ENCODE data around the gene SPATA3.
"Not testable (repeated sequence)": the region's sequence is repeated elsewhere in the genome, so short reads cannot be mapped to it uniquely, and the experiment has no call there.

Gene SPATA3

GRCh38 chr2:230968314-230968713 is 27.6 kb upstream of the SPATA3 start:
- not testable (repeated sequence) for DNase-seq (ENCODE audit: low read depth in 2 of 2)

- DNase-seq (ENCODE audit: low read depth in 2 of 2), result no peak
Measured at GRCh38 chr2:230968921-230969658, 26.8 kb upstream of the SPATA3 start.

DNA sequence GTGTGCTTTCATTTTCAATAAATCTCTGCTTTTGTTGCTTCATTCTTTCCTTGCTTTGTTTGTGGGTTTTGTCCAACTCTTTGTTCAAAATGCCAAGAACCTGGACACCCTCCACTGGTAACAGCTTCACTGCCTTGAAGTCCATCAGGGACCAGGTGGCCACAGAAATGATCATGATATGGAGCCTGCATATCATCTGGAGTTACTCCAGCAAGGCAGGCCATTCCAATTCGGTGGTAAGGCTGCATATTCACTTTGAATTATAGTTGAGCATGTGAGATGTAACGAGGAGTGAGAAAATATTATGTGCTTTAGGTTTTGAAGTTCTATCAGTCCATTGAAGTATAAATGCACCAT is 26.3 kb upstream of the SPATA3 start:
- no peak for DNase-seq (ENCODE audit: low read depth in 2 of 2)

DNA sequence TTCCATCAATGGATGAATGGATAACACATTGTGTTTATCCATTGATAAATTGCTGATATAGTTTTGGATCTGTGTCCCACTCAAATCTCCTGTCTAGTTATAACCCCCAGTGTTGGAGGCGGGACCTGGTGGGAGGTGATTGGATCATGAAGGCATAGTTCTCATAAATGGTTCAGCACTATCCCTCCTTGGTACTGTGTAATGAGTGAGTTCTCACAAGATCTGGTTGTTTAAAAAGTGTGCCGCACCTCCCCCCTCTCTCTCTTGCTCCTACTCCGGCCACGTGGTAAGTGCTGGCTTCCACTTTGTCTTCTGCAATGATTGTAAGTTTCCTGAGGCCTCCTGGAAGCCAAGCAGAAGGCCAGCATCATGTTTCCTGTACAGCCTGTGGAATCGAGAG is 23.9 kb upstream of the SPATA3 start:
- no peak for DNase-seq (ENCODE audit: low read depth in 2 of 2)

- DNase-seq (ENCODE audit: low read depth in 2 of 2), result peak; percentile 54 to 57
Measured at GRCh38 chr2:230974096-230974913, 21.6 kb upstream of the SPATA3 start.

DNA sequence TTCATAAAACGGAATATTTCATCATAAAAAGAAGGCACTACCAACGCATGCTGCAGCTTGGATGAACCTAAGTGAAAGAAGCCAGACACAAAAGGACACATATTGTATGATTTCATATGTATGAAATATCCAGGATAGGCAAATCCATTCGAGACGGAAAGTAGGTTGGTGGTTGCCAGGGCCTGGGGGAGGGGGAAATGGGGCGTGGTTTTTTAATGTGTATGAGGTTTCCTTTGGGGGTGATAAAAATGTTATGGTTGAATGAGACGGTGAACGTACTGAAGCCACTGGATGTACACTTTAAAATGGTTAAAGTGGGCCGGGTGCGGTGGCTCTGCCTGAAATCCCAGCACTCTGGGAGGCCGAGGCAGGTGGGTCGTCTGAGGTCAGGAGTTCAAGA is 20.0 kb upstream of the SPATA3 start:
- no peak for DNase-seq (ENCODE audit: low read depth in 2 of 2)

- no peak for DNase-seq (ENCODE audit: low read depth in 2 of 2)
Measured at GRCh38 chr2:230976671-230977171, 19.2 kb upstream of the SPATA3 start.

GRCh38 chr2:230980468-230980867 is 15.5 kb upstream of the SPATA3 start:
- no peak for DNase-seq (ENCODE audit: low read depth in 2 of 2)

DNA sequence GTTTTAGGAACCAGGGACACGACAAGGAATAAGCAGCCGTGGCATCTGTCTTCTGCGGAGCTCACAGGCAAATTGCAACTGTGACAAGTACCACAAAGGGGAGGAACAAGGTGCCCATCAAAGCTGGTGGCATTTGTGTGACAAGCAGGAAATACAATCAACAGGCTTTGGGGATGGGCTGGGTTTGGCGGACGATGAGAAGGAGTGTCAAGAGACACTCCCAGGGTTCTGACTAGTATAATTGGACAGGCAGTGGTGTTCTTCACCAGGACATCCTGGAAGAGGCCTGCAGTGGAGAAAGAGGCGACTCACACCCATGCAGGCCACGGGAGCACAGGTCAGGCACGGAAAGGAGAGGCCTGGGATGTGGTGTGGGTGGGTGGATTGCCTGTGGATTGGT is 14.2 kb upstream of the SPATA3 start:
- no peak for DNase-seq (ENCODE audit: low read depth in 2 of 2)

DNA sequence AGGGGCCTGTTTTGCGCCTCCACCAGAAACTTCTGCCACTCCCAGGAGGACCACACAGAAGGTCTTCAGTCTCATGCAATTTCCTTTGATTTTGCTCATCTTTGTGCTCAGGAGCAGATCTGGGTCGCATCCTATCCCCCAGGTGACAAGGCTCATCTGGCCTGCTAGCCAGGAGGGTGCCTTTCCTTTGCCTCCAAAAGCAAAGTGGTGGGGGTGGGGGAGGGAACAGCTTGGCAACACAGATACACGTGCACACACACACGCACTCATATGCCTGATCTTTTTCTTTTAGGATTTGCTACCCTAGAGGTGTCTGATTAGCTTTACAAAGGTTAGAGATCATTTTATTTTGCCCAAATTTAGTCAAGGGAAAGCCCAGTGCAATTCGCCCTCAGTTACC is 13.8 kb upstream of the SPATA3 start:
- no peak for DNase-seq (ENCODE audit: low read depth in 2 of 2)

DNA sequence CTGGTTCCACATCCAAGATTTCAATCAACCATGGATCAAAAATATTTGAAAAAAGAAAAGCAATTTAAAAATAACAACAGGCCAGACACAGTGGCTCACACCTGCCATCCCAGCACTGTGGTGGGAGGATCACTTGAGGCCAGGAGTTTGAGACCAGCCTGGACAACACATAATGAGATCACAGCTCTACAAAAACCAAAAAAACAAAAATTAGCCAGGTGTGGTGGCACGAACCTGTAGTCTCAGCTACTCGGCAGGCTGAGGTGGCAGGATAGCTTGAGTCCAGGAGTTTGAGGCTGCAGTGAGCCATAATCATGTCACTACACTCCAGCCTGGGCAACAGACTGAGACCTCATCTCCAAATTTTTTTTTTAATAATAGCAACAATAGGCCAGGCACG is 13.4 kb upstream of the SPATA3 start:
- DNase-seq (ENCODE audit: low read depth in 2 of 2), result no peak

GRCh38 chr2:230983566-230983965 is 12.4 kb upstream of the SPATA3 start:
- DNase-seq (ENCODE audit: low read depth in 2 of 2), result no peak

- DNase-seq (ENCODE audit: low read depth in 2 of 2), result peak; percentile 36 to 37
Measured at GRCh38 chr2:230984393-230985220, 11.3 kb upstream of the SPATA3 start.

GRCh38 chr2:230985519-230986231 is 10.2 kb upstream of the SPATA3 start:
- no peak for DNase-seq (ENCODE audit: low read depth in 2 of 2)

GRCh38 chr2:230986520-230987136 is 9.3 kb upstream of the SPATA3 start:
- DNase-seq (ENCODE audit: low read depth in 2 of 2), result no peak

GRCh38 chr2:230987137-230988020 is 8.5 kb upstream of the SPATA3 start:
- DNase-seq (ENCODE audit: low read depth in 2 of 2), result peak; percentile 79

DNA sequence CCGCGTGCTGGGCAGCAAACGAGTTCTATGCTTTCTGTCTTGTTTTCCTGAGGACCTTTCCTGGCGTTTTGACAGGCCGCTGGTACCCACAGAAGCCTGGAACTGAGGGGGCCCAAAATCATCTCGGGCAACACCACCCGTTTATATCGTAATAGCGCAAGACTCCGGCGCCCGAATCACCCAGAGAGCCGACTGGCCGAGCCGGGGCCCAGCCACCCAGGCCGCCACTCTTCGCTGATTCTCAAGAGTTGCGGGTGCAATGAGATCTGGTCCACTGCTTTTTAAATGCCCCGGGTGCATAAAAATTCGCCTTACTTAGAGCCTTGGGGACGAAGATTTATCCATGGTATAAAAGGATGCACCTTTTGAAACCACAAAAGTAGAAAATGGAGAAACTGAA is 6.2 kb upstream of the SPATA3 start:
- no peak for DNase-seq (ENCODE audit: low read depth in 2 of 2)

DNA sequence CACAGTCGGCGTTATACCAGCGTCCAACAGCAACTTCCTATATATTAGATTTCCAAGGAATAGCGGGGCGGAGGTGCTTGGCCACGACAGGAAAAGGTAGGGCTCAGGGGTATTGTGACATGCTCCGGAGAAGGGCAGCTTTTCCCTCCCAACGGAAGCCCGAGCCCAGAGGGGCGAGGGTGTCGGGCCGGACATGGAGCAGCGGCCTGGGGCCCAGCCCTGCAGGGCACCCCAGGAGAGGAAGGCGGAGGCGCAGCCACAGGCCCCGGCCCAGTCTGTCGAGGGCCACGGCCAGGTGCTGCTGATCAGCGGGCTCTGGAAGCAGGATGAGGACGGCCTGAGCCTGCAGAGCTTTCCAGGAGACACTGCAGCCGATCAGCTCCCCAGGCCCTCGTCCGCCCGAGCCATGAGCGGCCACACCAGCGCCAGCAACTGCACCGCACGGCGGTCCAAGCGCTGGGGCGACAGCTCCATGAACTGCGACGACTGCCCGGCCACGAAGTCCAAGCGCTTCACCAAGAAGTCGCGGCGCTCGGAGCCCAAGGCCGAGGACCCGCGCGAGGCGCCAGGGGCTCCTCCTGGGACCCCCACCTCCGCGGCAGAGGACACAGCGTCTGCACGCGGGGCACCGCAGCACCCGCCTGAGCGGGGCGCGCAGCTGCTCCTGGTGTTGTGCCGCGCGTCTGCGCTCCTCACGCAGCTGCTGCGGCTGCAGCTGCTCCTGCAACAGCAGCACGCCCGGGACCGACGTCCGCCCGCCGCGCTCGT is 5.6 kb upstream of the SPATA3 start:
- DNase-seq (ENCODE audit: low read depth in 2 of 2), result no peak

DNA sequence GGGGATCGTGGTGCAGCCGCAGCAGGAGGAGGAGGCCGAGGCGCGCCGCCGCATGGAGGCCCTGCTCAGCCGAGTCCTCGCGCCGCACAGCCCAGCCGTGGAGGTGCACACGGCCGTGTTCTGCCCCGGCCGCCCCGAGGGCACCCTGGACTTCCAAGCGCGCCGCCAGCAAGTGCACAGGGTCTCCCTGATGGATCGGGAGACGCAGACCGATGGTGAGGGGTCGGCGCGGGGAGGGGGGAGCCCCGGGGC is 5.1 kb upstream of the SPATA3 start:
- DNase-seq (ENCODE audit: low read depth in 2 of 2), result no peak

GRCh38 chr2:230991598-230991997 is 4.3 kb upstream of the SPATA3 start:
- DNase-seq (ENCODE audit: low read depth in 2 of 2), result no peak
